ENCODE measurements around the gene XYLT1. TPM values are rescaled to one million over a fixed set of nuclear protein-coding genes. Genes with fewer than 3 reads are reported as not detected.

Gene XYLT1
- total RNA-seq, 6 experiments from 2014 or later, result 0.48 to 2.0 (median 0.59) TPM

DNA sequence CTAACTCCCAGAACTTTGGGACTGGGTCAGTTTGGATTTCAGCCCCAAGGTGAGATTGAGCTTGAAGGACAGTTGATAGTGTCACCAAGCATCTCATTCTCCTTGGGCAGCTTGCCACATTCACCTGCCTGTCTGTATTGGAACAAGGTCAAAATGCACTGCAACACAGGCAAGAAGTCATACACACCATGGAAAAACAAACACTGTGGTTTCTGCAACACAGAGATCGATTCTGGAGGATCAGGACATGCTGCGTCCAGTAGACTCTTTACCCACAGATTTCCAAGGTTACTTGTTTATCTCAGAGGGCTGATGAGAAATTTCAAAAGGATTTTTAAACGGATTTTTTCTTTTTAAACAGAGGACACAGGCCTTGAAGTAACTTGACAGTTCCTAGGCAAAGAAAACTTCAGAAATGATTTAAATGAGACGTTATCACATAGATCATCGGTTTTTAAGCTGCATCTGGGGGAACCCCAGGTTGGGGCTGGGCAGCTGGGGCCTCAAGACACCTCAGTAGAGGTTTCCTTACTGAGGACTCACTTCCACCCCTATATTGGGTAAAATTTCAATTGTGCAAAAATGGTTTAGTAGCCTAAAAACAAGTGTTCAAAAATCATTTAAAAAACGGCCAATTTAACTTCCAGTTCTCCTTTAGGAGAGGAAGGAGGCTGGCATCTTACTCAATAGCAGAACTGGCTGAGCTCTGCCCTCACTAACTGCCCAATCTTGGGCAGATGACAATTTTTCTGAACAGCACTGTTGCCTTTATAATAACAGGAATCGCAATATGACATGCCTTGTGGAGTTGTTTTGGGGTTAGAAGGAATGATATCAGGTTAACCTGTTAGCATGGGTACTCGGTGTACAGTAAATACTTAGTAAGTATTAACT is 299.3 kb downstream of the XYLT1 start:
- Histone ChIP-seq H3K4me1 (peaks cover 0 to 40% (median 20%) of the 10 kb centered on the region in 4 donors), H3K4me3 (no peak overlapping the region), H3K27me3 (no peaks in the 10 kb centered on the region), H3K9me3 (no peaks in the 10 kb centered on the region), H3K36me3 (no peaks in the 10 kb centered on the region), H3K27ac (peak overlapping the region in 2 of 3 donors; percentile 72 to 77)
- ATAC-seq, result peak; percentile 67 to 86 (median 76)
- TF ChIP-seq POLR2A (IDR thresholded peaks at IDR 0.05), result no peak
- TF ChIP-seq, protein P1, sequence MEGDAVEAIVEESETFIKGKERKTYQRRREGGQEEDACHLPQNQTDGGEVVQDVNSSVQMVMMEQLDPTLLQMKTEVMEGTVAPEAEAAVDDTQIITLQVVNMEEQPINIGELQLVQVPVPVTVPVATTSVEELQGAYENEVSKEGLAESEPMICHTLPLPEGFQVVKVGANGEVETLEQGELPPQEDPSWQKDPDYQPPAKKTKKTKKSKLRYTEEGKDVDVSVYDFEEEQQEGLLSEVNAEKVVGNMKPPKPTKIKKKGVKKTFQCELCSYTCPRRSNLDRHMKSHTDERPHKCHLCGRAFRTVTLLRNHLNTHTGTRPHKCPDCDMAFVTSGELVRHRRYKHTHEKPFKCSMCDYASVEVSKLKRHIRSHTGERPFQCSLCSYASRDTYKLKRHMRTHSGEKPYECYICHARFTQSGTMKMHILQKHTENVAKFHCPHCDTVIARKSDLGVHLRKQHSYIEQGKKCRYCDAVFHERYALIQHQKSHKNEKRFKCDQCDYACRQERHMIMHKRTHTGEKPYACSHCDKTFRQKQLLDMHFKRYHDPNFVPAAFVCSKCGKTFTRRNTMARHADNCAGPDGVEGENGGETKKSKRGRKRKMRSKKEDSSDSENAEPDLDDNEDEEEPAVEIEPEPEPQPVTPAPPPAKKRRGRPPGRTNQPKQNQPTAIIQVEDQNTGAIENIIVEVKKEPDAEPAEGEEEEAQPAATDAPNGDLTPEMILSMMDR (IDR thresholded peaks at IDR 0.05), result no peak
- intact Hi-C loops (cut with DNase I), result no loop called here
- peak in 1 of 3 donors; percentile 79 for DNase-seq
- WGBS (ENCODE audit: insufficient coverage, low coverage, low lambda C conversion rate, missing lambda C conversion rate), result 24% methylated on average over 8 of the region's 8 CpGs

DNA sequence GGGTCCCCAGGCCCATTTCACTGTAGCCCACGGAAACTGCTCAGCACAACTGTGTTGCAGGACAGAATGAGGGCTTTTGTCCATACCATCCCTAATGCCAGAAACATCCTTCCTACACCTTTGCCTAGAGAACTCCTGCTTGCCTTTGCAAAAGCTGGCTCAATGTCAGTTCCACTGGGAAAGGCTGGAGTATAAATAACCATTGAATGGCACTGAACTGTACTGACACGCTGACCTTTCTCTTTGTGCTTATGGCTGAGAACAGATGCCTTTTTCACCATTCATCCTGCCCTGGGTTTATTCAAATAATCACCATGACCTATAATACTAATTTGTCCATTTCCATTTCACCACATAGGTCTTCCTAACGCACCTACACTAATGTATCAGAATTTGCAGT is 300.3 kb downstream of the XYLT1 start:
- Histone ChIP-seq H3K9me3 (no peaks in the 10 kb centered on the region), H3K27me3 (no peaks in the 10 kb centered on the region), H3K27ac (no peak overlapping the region), H3K36me3 (no peaks in the 10 kb centered on the region), H3K4me3 (no peak overlapping the region), H3K4me1 (peaks cover 0 to 40% (median 20%) of the 10 kb centered on the region in 4 donors)
- peak in 3 of 4 donors; percentile 41 to 53 (median 47) for ATAC-seq
- intact Hi-C loops (cut with DNase I), result no loop called here
- TF ChIP-seq, protein P1 (IDR thresholded peaks at IDR 0.05), result no peak
- TF ChIP-seq POLR2A (IDR thresholded peaks at IDR 0.05), result no peak
- 64% methylated on average over 3 of the region's 3 CpGs for whole genome bisulfite sequencing (ENCODE audit: insufficient coverage, low coverage, low lambda C conversion rate, missing lambda C conversion rate)
- no peak for DNase-seq

DNA sequence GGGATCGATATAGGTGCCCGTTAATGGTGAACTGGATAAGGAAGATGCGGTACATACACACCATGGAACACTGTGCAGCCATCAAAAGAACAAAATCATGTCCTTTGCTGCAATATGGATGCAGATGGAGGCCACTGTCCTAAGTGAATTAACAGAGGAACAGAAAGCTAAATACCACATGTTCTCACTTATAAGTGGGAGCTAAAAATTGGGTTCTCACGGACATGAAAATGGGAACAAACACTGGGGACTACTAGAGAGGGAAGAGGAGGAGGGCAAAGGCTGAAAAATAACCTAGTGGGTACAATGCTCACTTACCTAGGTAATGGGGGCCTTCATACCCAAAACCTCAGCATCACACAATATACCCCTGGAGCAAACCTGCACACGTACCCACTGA is 302.6 kb downstream of the XYLT1 start:
- ATAC-seq, result no peak
- TF ChIP-seq, protein P1 (IDR thresholded peaks at IDR 0.05), result no peak
- no peak for TF ChIP-seq POLR2A (IDR thresholded peaks at IDR 0.05)
- WGBS (ENCODE audit: insufficient coverage, low coverage, low lambda C conversion rate, missing lambda C conversion rate), result 93% methylated on average over 5 of the region's 5 CpGs
- Histone ChIP-seq H3K4me1 (peaks cover 0 to 30% (median 14%) of the 10 kb centered on the region in 4 donors), H3K27ac (no peak overlapping the region), H3K27me3 (no peaks in the 10 kb centered on the region), H3K9me3 (no peaks in the 10 kb centered on the region), H3K4me3 (no peak overlapping the region), H3K36me3 (no peaks in the 10 kb centered on the region)
- DNase-seq, result no peak
- intact Hi-C loops (cut with DNase I), result no loop called here

DNA sequence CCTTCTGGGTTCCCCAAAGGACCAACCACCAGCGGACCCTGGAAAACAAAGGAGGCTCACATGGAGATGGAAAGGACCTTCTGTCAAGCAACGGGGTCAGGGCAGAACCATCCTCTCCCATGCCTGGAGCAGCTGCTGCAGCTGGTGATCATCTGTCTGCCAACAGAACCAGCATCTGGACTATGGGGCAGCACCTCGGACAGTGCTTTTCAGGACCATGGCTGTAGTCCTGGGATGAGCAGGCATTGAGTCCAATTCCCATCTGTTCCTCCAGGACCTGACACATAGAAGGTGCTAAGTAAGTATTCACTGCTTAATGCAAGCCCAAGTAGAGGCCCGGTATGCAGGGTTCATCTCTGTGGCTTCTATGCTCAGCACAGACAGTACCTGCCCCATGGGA is 304.7 kb downstream of the XYLT1 start:
- WGBS (ENCODE audit: insufficient coverage, low coverage, low lambda C conversion rate, missing lambda C conversion rate), result 40% methylated on average over 2 of the region's 4 CpGs
- DNase-seq (no peak), ATAC-seq (no peak)
- Histone ChIP-seq H3K36me3 (no peaks in the 10 kb centered on the region), H3K4me1 (peaks cover 0 to 11% (median 4%) of the 10 kb centered on the region in 4 donors), H3K27ac (no peak overlapping the region), H3K9me3 (no peaks in the 10 kb centered on the region), H3K27me3 (no peaks in the 10 kb centered on the region), H3K4me3 (no peak overlapping the region)
- intact Hi-C loops (cut with DNase I), result no loop called here
- TF ChIP-seq POLR2A (IDR thresholded peaks at IDR 0.05), result no peak
- TF ChIP-seq, protein P1 (IDR thresholded peaks at IDR 0.05), result no peak
